Transverse colon (tissue), 3 donors: Measurements from ENCODE around the gene DLG5.

Experiments
- CTCF ChIP-seq, 5 experiments: fragments of 200-600 bp in 3 of 5; fragments of 450-650 bp in 2 of 5; sonication (generic) in 3 of 5; IDR thresholded peaks; 1 replicate in 2 of 5; 2 replicates in 3 of 5; pipeline ENCODE4 v1.5.1; 2016 to 2017; ENCODE audit warnings: antibody characterized with exemption in 5 of 5, inconsistent platforms in 3 of 5, mild to moderate bottlenecking in 2 of 5, moderate library complexity in 1 of 5
- EP300 ChIP-seq: sonication (generic); formaldehyde crosslinking; IDR thresholded peaks from one replicate; pipeline ENCODE4 v1.6.1; 2017; ENCODE audit warnings: antibody characterized with exemption, low read depth

GRCh38 chr10:77904100-77904840 lies 22.3 kb downstream of the DLG5 start:
- no peak for TF ChIP-seq CTCF (IDR thresholded peaks at IDR 0.05)
- TF ChIP-seq EP300: no peak
